ENCODE results near the gene PRKCI.
"Not testable (repeated sequence)": the region's sequence is repeated elsewhere in the genome, so short reads cannot be mapped to it uniquely, and the experiment has no call there.

The PRKCI gene

GRCh38 chr3:170240671-170241070 lies 18.4 kb downstream of the PRKCI start:
- no peak overlapping the region for H3K4me3 Mint-ChIP-seq
- peaks cover 24% of the 10 kb centered on the region for H3K36me3 Mint-ChIP-seq (ENCODE audit: low read depth)
- no peaks in the 10 kb centered on the region for H3K27me3 Mint-ChIP-seq
- no peaks in the 10 kb centered on the region for H3K9me3 Mint-ChIP-seq
- no peaks in the 10 kb centered on the region for H3K4me1 Mint-ChIP-seq (ENCODE audit: low read depth)
- intact Hi-C loops (cut with micrococcal nuclease) = no loop called here
- no peak overlapping the region for H3K27ac Mint-ChIP-seq

GRCh38 chr3:170244576-170244975 lies 22.4 kb downstream of the PRKCI start:
- Mint-ChIP-seq H3K27ac (no peak overlapping the region), H3K4me3 (no peak overlapping the region), H3K4me1 (ENCODE audit: low read depth) (no peaks in the 10 kb centered on the region), H3K27me3 (no peaks in the 10 kb centered on the region), H3K36me3 (ENCODE audit: low read depth) (peaks cover 23% of the 10 kb centered on the region), H3K9me3 (no peaks in the 10 kb centered on the region)
- intact Hi-C loops (cut with micrococcal nuclease) = no loop called here

DNA sequence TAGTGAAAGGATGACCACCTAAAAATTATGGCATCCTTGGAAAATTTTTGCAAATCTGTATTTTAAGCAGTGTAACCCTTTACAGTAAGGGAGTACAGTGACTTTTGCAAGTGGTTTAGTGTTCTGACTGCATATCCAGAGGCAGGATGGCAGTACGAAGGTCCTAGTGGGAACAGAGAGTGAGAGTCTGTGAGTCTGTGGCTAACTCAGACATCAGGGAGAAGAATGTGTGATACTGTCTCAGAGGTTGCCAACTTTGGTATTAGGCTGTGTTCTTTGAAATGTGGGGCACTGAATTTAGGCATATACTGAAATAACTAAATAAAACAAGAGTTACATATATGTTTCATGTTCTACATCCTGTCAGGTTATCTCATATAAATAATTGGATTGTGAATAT lies 25.7 kb downstream of the PRKCI start:
- H3K27me3 Mint-ChIP-seq = no peaks in the 10 kb centered on the region
- H3K27ac Mint-ChIP-seq = no peak overlapping the region
- H3K4me1 Mint-ChIP-seq (ENCODE audit: low read depth) = no peaks in the 10 kb centered on the region
- no peaks in the 10 kb centered on the region for H3K9me3 Mint-ChIP-seq
- intact Hi-C loops (cut with micrococcal nuclease) = no loop called here
- peaks cover 22% of the 10 kb centered on the region for H3K36me3 Mint-ChIP-seq (ENCODE audit: low read depth)
- H3K4me3 Mint-ChIP-seq = no peak overlapping the region

GRCh38 chr3:170256597-170256996 lies 34.4 kb downstream of the PRKCI start:
- no peak overlapping the region for H3K4me3 Mint-ChIP-seq
- no peaks in the 10 kb centered on the region for H3K27me3 Mint-ChIP-seq
- H3K4me1 Mint-ChIP-seq (ENCODE audit: low read depth) = peaks cover 14% of the 10 kb centered on the region
- intact Hi-C loops (cut with micrococcal nuclease) = no loop called here
- peaks cover 26% of the 10 kb centered on the region for H3K36me3 Mint-ChIP-seq (ENCODE audit: low read depth)
- H3K27ac Mint-ChIP-seq = no peak overlapping the region
- no peaks in the 10 kb centered on the region for H3K9me3 Mint-ChIP-seq

DNA sequence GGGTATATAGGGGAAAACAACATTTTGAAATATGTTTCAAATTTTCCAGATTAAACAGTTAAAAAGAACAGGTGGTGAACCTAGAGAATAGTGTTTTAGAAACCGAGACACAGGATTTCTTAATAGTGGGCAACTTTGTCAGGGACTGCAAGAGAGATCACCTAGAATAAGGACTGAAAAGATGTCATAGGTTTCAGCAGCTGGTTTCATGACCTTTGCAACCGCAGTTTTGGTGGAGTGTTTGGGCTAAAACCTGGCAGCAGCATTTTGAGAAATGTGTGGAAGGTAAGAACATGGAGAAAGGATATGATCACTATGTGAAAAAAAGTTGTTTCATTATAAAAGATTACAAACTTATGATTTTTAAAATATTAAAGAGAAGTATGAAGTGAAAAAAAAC lies 34.9 kb downstream of the PRKCI start:
- no peaks in the 10 kb centered on the region for H3K9me3 Mint-ChIP-seq
- H3K4me3 Mint-ChIP-seq = no peak overlapping the region
- intact Hi-C loops (cut with micrococcal nuclease) = no loop called here
- H3K27ac Mint-ChIP-seq = no peak overlapping the region
- H3K27me3 Mint-ChIP-seq = no peaks in the 10 kb centered on the region
- peaks cover 14% of the 10 kb centered on the region for H3K4me1 Mint-ChIP-seq (ENCODE audit: low read depth)
- H3K36me3 Mint-ChIP-seq (ENCODE audit: low read depth) = peaks cover 26% of the 10 kb centered on the region

- no peak overlapping the region for H3K27ac Mint-ChIP-seq
- H3K36me3 Mint-ChIP-seq (ENCODE audit: low read depth) = peaks cover 33% of the 10 kb centered on the region
- intact Hi-C loops (cut with micrococcal nuclease) = no loop called here
- H3K9me3 Mint-ChIP-seq = no peaks in the 10 kb centered on the region
- no peaks in the 10 kb centered on the region for H3K27me3 Mint-ChIP-seq
- H3K4me3 Mint-ChIP-seq = no peak overlapping the region
- H3K4me1 Mint-ChIP-seq (ENCODE audit: low read depth) = peaks cover 14% of the 10 kb centered on the region
These were observed 35.9 kb downstream of the PRKCI start for GRCh38 chr3:170258105-170258487.

DNA sequence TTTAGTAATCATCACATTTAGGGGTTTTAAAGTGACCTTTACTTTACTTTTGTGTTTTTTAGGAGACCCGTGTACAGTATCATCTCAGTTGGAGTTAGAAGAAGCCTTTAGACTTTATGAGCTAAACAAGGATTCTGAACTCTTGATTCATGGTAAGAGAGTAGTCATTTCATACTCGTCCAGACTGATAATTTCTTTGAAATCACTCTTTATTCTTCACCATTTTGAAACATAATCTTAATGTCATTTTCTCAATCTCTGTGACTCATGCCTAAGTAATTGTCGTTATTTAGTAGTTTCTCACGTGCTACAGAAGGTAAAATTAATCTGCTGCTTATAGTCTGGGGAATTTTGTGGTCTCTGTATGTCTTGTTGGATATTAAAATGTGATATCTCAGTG lies 37.7 kb downstream of the PRKCI start:
- intact Hi-C loops (cut with micrococcal nuclease) = no loop called here
- peaks cover 51% of the 10 kb centered on the region for H3K36me3 Mint-ChIP-seq (ENCODE audit: low read depth)
- H3K27ac Mint-ChIP-seq = no peak overlapping the region

DNA sequence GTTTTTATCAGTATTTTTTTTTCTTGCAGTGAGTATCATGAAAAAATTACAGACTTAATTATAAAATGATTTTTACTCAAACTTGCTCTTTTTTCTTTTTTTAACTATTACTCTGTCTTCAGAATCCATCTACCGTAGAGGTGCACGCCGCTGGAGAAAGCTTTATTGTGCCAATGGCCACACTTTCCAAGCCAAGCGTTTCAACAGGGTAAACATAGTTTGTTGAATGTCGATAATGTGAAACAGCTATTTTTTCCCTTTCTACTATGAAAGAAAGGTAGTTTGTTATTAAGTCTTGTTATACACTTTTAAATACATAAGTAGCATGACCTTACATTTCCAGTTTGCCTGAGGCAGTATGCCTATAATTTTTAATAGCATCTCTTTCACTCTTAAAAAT lies 45.6 kb downstream of the PRKCI start:
- no peaks in the 10 kb centered on the region for H3K9me3 Mint-ChIP-seq
- H3K4me3 Mint-ChIP-seq = no peak overlapping the region
- H3K27ac Mint-ChIP-seq = no peak overlapping the region
- intact Hi-C loops (cut with micrococcal nuclease) = no loop called here
- H3K27me3 Mint-ChIP-seq = no peaks in the 10 kb centered on the region
- no peaks in the 10 kb centered on the region for H3K4me1 Mint-ChIP-seq (ENCODE audit: low read depth)
- peaks cover 57% of the 10 kb centered on the region for H3K36me3 Mint-ChIP-seq (ENCODE audit: low read depth)

More for the DNA sequence above, 37.7 kb downstream of the PRKCI start:
- H3K9me3 Mint-ChIP-seq = no peaks in the 10 kb centered on the region
- peaks cover 14% of the 10 kb centered on the region for H3K4me1 Mint-ChIP-seq (ENCODE audit: low read depth)
- no peaks in the 10 kb centered on the region for H3K27me3 Mint-ChIP-seq
- no peak overlapping the region for H3K4me3 Mint-ChIP-seq

- H3K9me3 Mint-ChIP-seq; intact Hi-C loops (cut with micrococcal nuclease): not testable (repeated sequence)
- peaks cover 55% of the 10 kb centered on the region for H3K36me3 Mint-ChIP-seq (ENCODE audit: low read depth)
These were observed 47.5 kb downstream of the PRKCI start for GRCh38 chr3:170269673-170270254.

DNA sequence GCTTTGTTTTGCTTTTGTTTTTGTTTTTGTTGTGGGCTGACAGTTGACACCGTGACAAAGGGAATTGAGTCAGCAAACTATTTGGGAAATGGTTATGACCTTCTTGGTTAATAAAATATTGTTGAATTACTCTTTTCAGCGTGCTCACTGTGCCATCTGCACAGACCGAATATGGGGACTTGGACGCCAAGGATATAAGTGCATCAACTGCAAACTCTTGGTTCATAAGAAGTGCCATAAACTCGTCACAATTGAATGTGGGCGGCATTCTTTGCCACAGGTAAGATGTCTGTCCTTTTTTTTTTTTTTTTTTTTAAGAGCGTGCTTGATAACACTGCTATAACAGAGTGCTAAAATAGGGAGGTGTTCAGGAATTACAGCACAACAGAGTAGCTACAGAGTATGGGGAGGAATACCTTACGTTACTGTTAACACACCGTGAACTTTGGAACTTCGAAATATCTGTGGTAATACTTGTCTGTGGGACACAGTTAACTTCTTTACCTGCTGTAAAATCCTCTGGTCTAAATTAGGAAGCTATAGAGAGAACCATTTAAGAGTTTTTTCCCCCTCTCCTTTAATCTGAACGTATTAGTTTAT lies 48.2 kb downstream of the PRKCI start:
- no peak overlapping the region for H3K27ac Mint-ChIP-seq
- H3K27me3 Mint-ChIP-seq = no peaks in the 10 kb centered on the region
- no peak overlapping the region for H3K4me3 Mint-ChIP-seq
- H3K36me3 Mint-ChIP-seq (ENCODE audit: low read depth) = peaks cover 54% of the 10 kb centered on the region
- intact Hi-C loops (cut with micrococcal nuclease) = no loop called here
- no peaks in the 10 kb centered on the region for H3K9me3 Mint-ChIP-seq
- no peaks in the 10 kb centered on the region for H3K4me1 Mint-ChIP-seq (ENCODE audit: low read depth)

More at GRCh38 chr3:170269673-170270254, 47.5 kb downstream of the PRKCI start:
- not testable (repeated sequence) for H3K4me1 Mint-ChIP-seq (ENCODE audit: low read depth); H3K27me3 Mint-ChIP-seq
- peak overlapping the region; percentile 20 for H3K4me3 Mint-ChIP-seq
- H3K27ac Mint-ChIP-seq = peak overlapping the region; percentile 37

- Mint-ChIP-seq H3K4me3 (no peak overlapping the region), H3K9me3 (no peaks in the 10 kb centered on the region), H3K36me3 (ENCODE audit: low read depth) (peaks cover 79% of the 10 kb centered on the region), H3K27ac (no peak overlapping the region), H3K27me3 (no peaks in the 10 kb centered on the region), H3K4me1 (ENCODE audit: low read depth) (peaks cover 9% of the 10 kb centered on the region)
- intact Hi-C loops (cut with micrococcal nuclease) = no loop called here
These were observed 52.4 kb downstream of the PRKCI start for GRCh38 chr3:170274641-170275040.

DNA sequence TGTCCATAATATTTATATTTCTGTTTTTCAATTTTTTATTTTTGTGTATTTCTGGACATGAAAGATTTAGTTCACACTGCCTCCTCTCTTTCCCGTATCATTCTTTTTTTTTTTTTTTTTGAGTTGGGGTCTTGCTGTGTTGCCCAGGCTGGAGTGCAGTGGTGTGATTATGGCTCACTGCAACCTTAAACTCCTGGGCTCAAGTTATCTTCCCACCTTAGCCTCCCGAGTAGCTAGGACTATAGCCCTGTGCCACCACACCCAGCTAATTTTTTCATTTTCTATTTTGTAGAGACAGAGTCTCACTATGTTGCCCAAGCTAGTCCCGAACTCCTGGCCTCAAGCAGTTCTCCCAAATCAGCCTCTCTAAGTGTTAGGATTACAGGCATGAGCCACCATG lies 53.6 kb downstream of the PRKCI start:
- no peaks in the 10 kb centered on the region for H3K9me3 Mint-ChIP-seq
- H3K27me3 Mint-ChIP-seq = no peaks in the 10 kb centered on the region
- peaks cover 83% of the 10 kb centered on the region for H3K36me3 Mint-ChIP-seq (ENCODE audit: low read depth)
- no peak overlapping the region for H3K4me3 Mint-ChIP-seq
- no peak overlapping the region for H3K27ac Mint-ChIP-seq
- H3K4me1 Mint-ChIP-seq (ENCODE audit: low read depth) = peaks cover 9% of the 10 kb centered on the region
- intact Hi-C loops (cut with micrococcal nuclease) = no loop called here

- intact Hi-C loops (cut with micrococcal nuclease); H3K9me3 Mint-ChIP-seq; H3K27me3 Mint-ChIP-seq; H3K27ac Mint-ChIP-seq; H3K4me1 Mint-ChIP-seq (ENCODE audit: low read depth); H3K4me3 Mint-ChIP-seq: not testable (repeated sequence)
- peaks cover 71% of the 10 kb centered on the region for H3K36me3 Mint-ChIP-seq (ENCODE audit: low read depth)
These were observed 55.1 kb downstream of the PRKCI start for GRCh38 chr3:170277311-170277710.

GRCh38 chr3:170277833-170278580 lies 55.8 kb downstream of the PRKCI start:
- Mint-ChIP-seq H3K9me3 (no peaks in the 10 kb centered on the region), H3K4me1 (ENCODE audit: low read depth) (peaks cover 9% of the 10 kb centered on the region), H3K4me3 (no peak overlapping the region), H3K27ac (no peak overlapping the region), H3K27me3 (no peaks in the 10 kb centered on the region), H3K36me3 (ENCODE audit: low read depth) (peaks cover 72% of the 10 kb centered on the region)
- intact Hi-C loops (cut with micrococcal nuclease) = no loop called here
